Measurements from ENCODE around the gene ADRA2B.

GRCh38 chr2:96090196-96090926 lies 26.0 kb downstream of the ADRA2B start:
- no peak for TF ChIP-seq EZH2 (IDR thresholded peaks at IDR 0.05)
- TF ChIP-seq POLR2AphosphoS5 (IDR thresholded peaks at IDR 0.05; ENCODE audit: borderline replicate concordance, low read depth, low read length), result no peak

All from SK-N-MC (cell line).